Measurements from ENCODE around the gene FOXP1. TPM values are rescaled to one million over a fixed set of nuclear protein-coding genes. Genes with fewer than 3 reads are reported as not detected.
A peak's percentile ranks its signal among the peaks of the same experiment; 100 is the strongest.

The FOXP1 gene
- total and polyA plus RNA-seq, 2 donors (not counting 1 experiment from before 2014, with no cell fraction given) = 91.1 to 508 TPM

- peaks cover 17% of the 10 kb centered on the region for H3K4me1 Mint-ChIP-seq
- Histone ChIP-seq H3K36me3 (replicated peaks in 1 of 2; ENCODE audit: control extremely low read depth in 1 of 2, control insufficient read depth in 1 of 2, extremely low read depth in 1 of 2, insufficient read depth in 2 of 2, low read length in 1 of 2) (peaks cover 8 to 22% of the 10 kb centered on the region in 2 experiments), H3K4me2 (replicated peaks; ENCODE audit: low read depth, low read length, poor library complexity, severe bottlenecking) (no peak overlapping the region), H3K9ac (ENCODE audit: low read length) (no peak overlapping the region), H3K4me1 (ENCODE audit: control insufficient read depth in 2 of 2, insufficient read depth in 2 of 2, low read length in 2 of 2) (no peaks in the 10 kb centered on the region), H3K4me3 (ENCODE audit: control extremely low read depth in 1 of 5, extremely low read depth in 1 of 5, insufficient read depth in 1 of 5, low read depth in 2 of 5, low read length in 4 of 5) (no peak overlapping the region), H3K79me2 (ENCODE audit: control insufficient read depth, insufficient read depth, low read length) (peaks cover 42% of the 10 kb centered on the region), H3K9me3 (ENCODE audit: control extremely low read depth in 1 of 3, control insufficient read depth in 2 of 3, insufficient read depth in 1 of 3, low read length in 2 of 3) (no peaks in the 10 kb centered on the region), H4K20me1 (ENCODE audit: control insufficient read depth, insufficient read depth, low read length, poor library complexity, severe bottlenecking) (no peaks in the 10 kb centered on the region), H3K27ac (ENCODE audit: low read length in 2 of 2) (peak overlapping the region in 1 of 2 donors; percentile 27), H3K27me3 (replicated peaks in 1 of 4; ENCODE audit: control extremely low read depth in 1 of 4, control insufficient read depth in 3 of 4, insufficient read depth in 4 of 4, low read length in 3 of 4) (no peaks in the 10 kb centered on the region), H2AFZ (ENCODE audit: insufficient read depth, low read depth, low read length, poor library complexity, severe bottlenecking) (no peak overlapping the region)
- intact Hi-C loops (cut with micrococcal nuclease) = no loop called here
- POLR2A ChIA-PET = no interaction called here
- H3K27me3 Mint-ChIP-seq = no peaks in the 10 kb centered on the region
- no peak overlapping the region for H3K4me3 Mint-ChIP-seq
- CTCF ChIA-PET = no interaction called here
- H3K27ac Mint-ChIP-seq = peak overlapping the region; percentile 10
- DNase-seq (no peak), ATAC-seq (ENCODE audit: low read depth) (no peak)
- no peaks in the 10 kb centered on the region for H3K9me3 Mint-ChIP-seq (ENCODE audit: insufficient read depth)
- 86% methylated on average over 1 of the region's 4 CpGs for WGBS (ENCODE audit: insufficient coverage)
- TF ChIP-seq CTCF (IDR thresholded peaks at IDR 0.05) (no peak), EZH2 (IDR thresholded peaks at IDR 0.05; ENCODE audit: borderline replicate concordance, insufficient read depth, low read depth, low read length, poor library complexity, severe bottlenecking) (no peak)
These were observed 392.5 kb downstream of the FOXP1 start for GRCh38 chr3:71191031-71191482.

- Histone ChIP-seq H3K36me3 (replicated peaks in 1 of 2; ENCODE audit: control extremely low read depth in 1 of 2, control insufficient read depth in 1 of 2, extremely low read depth in 1 of 2, insufficient read depth in 2 of 2, low read length in 1 of 2) (peaks cover 9 to 12% of the 10 kb centered on the region in 2 experiments), H3K79me2 (ENCODE audit: control insufficient read depth, insufficient read depth, low read length) (peaks cover 30% of the 10 kb centered on the region), H3K27ac (ENCODE audit: low read length in 2 of 2) (peak overlapping the region in 1 of 2 donors; percentile 12), H3K27me3 (replicated peaks in 1 of 4; ENCODE audit: control extremely low read depth in 1 of 4, control insufficient read depth in 3 of 4, insufficient read depth in 4 of 4, low read length in 3 of 4) (no peaks in the 10 kb centered on the region), H3K9ac (ENCODE audit: low read length) (no peak overlapping the region), H3K4me3 (ENCODE audit: control extremely low read depth in 1 of 5, extremely low read depth in 1 of 5, insufficient read depth in 1 of 5, low read depth in 2 of 5, low read length in 4 of 5) (no peak overlapping the region), H2AFZ (ENCODE audit: insufficient read depth, low read depth, low read length, poor library complexity, severe bottlenecking) (no peak overlapping the region), H3K4me1 (ENCODE audit: control insufficient read depth in 2 of 2, insufficient read depth in 2 of 2, low read length in 2 of 2) (no peaks in the 10 kb centered on the region), H4K20me1 (ENCODE audit: control insufficient read depth, insufficient read depth, low read length, poor library complexity, severe bottlenecking) (no peaks in the 10 kb centered on the region), H3K9me3 (ENCODE audit: control extremely low read depth in 1 of 3, control insufficient read depth in 2 of 3, insufficient read depth in 1 of 3, low read length in 2 of 3) (no peaks in the 10 kb centered on the region), H3K4me2 (replicated peaks; ENCODE audit: low read depth, low read length, poor library complexity, severe bottlenecking) (no peak overlapping the region)
- Mint-ChIP-seq H3K27ac (peak overlapping the region; percentile 54), H3K4me3 (no peak overlapping the region), H3K27me3 (no peaks in the 10 kb centered on the region), H3K4me1 (peaks cover 29% of the 10 kb centered on the region), H3K9me3 (ENCODE audit: insufficient read depth) (no peaks in the 10 kb centered on the region)
- intact Hi-C loops (cut with micrococcal nuclease) = no loop called here
- ATAC-seq (ENCODE audit: low read depth) (no peak), DNase-seq (no peak)
- TF ChIP-seq EZH2 (IDR thresholded peaks at IDR 0.05; ENCODE audit: borderline replicate concordance, insufficient read depth, low read depth, low read length, poor library complexity, severe bottlenecking) (no peak), CTCF (IDR thresholded peaks at IDR 0.05) (no peak)
- 100% methylated on average over 1 of the region's 1 CpG for WGBS (ENCODE audit: insufficient coverage)
- CTCF ChIA-PET = interaction anchor here (0.6 to 0.9 kb wide), 2 partner anchors 13 to 985 kb away, joined by 3 read pairs; no protein-coding TSS in a partner anchor
- POLR2A ChIA-PET = no interaction called here
These were observed 394.0 kb downstream of the FOXP1 start for GRCh38 chr3:71189480-71189879.

All from B cell (primary cell).